IPS-NIHi11 (cell line): ENCODE measurements around the gene ANAPC2.

Source experiments
- DNase-seq: peaks from one replicate; pipeline ENCODE4 v3.0.0; 2012; ENCODE audit warnings: mixed read lengths, low spot score

ANAPC2 gene

DNA sequence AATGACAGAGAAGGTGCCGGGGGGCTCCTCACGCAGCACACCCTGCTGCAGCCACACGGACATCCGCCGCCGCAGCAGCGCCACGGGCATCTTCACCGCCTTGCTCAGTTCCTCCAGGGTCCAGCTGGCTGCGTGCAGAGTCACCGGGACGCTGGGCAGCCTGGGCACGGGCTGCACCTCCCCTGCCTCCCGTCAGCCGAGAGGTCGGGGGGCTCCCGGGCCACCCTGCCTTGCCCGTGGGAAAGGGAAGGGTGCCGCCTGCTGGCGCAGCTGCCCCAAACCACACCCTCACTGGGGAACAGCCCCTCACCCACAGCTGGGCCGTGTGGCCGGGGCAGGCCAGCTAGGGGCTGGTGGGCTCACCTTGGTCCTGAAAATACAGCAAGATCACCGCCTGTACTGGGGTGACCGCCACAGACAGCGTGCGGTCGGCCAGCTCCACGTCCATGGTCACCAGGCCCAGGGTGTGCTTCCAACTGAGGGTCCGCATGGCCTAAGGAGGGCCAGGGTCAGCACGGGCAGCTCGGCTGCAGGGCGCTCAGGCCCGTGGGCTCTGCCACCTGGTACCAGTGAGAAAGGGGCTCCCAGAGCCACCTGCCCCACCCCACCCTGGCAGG lies 12.9 kb downstream of the ANAPC2 start:
- peak; percentile 84 for DNase-seq

GRCh38 chr9:137174722-137175293 lies 13.6 kb downstream of the ANAPC2 start:
- DNase-seq, result peak; percentile 75

GRCh38 chr9:137173796-137174664 lies 14.3 kb downstream of the ANAPC2 start:
- DNase-seq, result no peak

GRCh38 chr9:137172901-137173795 lies 15.2 kb downstream of the ANAPC2 start:
- no peak for DNase-seq

DNA sequence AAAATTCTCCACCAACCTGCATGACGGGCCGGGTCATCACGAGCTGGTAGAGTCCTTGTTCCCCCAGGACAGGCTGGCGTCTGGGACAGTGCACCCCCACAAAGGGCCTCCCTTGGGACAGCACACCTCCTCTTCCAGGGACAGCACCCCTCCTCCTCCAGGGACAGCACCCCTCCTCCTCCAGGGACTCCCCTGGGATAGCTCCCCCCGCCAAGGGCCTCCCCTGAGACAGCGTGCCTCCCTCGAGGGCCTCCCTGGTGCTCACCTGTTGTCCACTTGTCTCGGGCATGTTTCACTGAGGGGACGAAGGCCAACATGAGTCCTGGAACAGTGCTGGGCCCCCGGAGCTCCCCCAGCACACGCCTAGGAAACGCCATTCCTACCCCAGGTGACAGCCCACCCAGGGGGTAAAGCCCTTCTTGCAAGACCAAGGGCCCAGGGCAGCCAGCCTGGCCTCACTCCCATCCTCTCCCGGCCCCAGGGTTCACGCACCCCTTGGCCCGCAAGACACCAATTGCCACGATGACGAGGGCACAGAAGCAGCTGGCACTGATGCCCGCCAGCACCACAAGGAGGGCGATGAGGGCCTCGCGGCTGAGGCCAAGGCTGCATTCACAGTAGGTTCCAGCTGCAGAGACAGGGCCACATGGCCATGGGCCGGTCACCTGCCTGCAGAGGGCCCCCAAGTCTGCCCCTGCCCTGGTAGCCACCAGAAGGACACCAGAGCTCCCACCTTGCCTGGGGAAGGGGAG lies 17.0 kb downstream of the ANAPC2 start:
- no peak for DNase-seq

DNA sequence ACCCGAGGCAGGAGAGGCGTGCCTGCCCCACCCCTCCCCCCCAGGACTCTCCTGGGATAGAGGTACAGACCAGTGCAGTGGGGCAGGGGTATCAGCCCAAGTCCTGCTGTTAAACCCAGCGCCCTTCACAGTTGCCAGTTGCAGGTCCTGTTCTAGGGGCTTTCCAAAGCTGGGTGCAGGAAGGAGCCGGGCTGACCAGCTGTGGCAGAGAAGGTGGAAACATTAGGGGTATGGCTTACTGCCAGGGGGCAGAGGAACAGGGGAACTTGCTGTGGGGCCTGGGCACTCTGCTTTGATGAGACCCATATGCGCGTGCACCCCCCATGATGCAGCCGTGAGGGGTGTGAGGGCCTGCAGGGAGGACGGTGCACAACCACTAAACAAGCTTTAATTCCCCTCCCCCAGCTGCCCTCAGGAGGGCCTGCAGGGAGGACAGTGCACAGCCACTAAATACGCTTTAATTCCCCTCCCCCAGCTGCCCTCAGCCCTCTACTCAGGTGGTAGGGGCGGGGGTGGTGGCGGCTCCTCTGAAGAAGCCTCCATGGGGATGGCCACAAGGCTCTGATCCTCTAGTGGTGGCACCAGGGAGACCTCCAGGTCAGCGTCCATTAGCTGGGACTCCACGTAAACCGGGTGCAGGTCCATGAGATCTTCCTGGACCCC lies 17.7 kb downstream of the ANAPC2 start:
- no peak for DNase-seq

GRCh38 chr9:137169896-137170358 lies 18.4 kb downstream of the ANAPC2 start, which contains the start of gene LRRC26:
Gene LRRC26, minus strand, starts transcription at chr9:137170051. Its CDS starts 108 bp downstream, at chr9:137169943.
- no peak for DNase-seq

DNA sequence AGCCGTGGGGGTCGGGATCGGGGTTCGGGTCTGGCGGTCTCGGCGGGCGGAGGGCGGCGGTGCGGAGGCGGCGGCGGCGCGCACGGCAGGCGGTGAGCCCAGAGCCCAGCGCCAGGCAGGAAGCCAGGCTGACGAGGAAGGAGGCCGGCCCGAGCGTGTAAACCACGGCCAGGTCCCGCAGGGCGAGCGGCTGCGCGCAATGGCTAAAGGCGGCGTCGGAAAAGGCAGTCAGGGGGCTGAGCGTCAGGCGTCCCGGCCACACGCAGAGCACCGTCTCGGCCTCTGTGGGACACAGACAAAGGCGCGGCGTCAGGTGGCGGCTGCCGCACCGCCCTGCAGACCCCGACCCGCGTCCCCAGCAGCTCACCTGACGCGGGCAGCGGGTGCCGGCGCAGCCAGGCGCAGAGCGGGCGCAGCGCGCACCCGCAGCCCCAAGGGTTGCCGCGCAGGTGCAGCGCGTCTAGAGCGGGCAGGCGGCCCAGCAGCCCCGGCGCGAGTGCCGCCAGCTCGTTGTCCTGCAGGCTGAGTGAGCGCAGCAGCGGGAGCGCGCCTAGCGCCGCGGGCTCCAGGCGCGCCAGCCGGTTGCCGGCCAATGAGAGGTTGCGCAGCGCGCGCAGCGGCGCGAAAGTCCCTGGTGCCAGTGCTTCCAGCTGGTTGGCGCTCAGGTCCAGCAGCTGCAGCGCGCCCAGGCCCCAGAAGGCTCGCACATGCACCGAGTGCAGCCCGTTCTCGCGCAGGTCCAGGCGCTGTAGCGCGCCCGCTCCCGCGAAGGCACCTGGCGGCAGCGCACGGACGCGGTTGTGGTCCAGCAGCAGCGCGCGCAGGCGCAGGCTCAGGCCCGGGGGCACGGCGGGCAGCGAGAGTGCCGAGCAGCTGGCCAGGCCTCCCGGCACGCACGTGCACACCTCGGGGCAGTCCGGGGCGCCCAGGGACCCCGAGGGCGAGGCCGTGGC lies 19.2 kb downstream of the ANAPC2 start:
- peak; percentile 93 for DNase-seq

GRCh38 chr9:137168573-137168903 lies 19.8 kb downstream of the ANAPC2 start:
- DNase-seq, result no peak

GRCh38 chr9:137167747-137168572 lies 20.4 kb downstream of the ANAPC2 start:
- DNase-seq, result peak; percentile 59

DNA sequence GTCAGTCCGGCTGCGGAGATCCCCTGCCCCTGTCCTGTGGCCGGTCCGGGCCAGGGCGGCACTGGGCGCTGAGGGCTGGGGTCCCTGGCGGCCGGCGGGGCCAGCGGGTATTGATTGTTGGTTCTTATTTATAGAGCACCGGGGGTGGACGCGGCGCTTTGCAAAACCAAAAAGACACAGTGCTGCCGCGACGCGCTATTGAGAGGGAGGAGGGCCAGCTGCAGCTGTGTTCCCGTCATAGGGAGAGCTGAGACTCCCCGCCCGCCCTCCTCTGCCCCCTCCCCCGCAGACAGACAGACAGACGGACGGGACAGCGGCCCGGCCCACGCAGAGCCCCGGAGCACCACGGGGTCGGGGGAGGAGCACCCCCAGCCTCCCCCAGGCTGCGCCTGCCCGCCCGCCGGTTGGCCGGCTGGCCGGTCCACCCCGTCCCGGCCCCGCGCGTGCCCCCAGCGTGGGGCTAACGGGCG lies 21.0 kb downstream of the ANAPC2 start:
- DNase-seq, result no peak

GRCh38 chr9:137166380-137167229 lies 21.8 kb downstream of the ANAPC2 start:
- no peak for DNase-seq

GRCh38 chr9:137165250-137165836 lies 23.0 kb downstream of the ANAPC2 start:
- no peak for DNase-seq

DNA sequence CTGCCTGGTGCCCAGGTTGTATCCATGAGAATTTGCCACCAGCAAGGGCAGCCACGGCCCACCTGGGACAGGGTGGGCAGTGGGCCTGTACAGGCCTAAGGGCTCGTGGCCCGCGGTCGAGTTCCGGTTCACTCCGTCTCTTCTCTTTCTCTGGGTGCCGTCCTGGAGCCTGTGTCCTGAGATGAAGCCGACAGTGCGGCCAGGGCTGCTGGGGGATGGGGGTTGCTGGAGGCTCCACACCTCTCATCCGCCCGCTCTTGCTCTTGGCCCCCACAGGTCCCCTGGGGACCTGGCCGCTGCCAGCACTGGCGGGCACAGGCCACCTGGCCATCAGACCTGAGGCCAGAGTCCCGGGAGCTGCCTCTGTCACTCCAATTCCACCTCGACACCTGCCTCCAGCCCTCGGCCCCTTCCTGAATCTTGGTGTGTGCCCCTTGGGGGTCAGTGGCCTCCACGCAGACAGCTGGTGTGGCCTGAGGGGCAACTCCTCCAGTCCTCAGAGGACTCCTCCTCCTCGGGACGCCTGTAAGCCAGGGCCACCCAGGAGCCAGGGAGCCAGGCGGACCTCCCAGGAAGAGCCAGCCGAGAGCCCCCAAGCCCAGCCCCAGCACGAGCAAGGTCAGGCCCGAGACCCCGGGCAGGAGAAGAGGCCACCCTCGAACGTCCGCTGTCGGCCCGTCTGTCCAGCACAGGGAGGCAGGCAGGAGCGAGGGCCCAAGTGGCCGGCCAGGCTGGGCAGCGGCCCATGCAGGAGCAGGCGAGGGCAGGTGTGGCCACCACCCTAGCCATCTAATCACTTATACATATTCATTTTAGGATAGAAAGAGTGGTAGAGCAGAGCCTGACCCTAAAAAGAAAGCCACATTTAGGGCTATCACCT lies 23.8 kb downstream of the ANAPC2 start:
- DNase-seq, result no peak

- no peak for DNase-seq
Measured at GRCh38 chr9:137163805-137164204, 24.6 kb downstream of the ANAPC2 start.

- peak; percentile 60 for DNase-seq
Measured at GRCh38 chr9:137163365-137163715, 25.0 kb downstream of the ANAPC2 start.
